GM18858 (cell line): ENCODE results near the gene KRT82.

ENCODE experiments used
- ATAC-seq: cut with Tn5 transposase; IDR thresholded peaks from one replicate; pipeline ENCODE4 v1.9.1; 2021; ENCODE audit not compliant: unreplicated experiment

Gene KRT82

DNA sequence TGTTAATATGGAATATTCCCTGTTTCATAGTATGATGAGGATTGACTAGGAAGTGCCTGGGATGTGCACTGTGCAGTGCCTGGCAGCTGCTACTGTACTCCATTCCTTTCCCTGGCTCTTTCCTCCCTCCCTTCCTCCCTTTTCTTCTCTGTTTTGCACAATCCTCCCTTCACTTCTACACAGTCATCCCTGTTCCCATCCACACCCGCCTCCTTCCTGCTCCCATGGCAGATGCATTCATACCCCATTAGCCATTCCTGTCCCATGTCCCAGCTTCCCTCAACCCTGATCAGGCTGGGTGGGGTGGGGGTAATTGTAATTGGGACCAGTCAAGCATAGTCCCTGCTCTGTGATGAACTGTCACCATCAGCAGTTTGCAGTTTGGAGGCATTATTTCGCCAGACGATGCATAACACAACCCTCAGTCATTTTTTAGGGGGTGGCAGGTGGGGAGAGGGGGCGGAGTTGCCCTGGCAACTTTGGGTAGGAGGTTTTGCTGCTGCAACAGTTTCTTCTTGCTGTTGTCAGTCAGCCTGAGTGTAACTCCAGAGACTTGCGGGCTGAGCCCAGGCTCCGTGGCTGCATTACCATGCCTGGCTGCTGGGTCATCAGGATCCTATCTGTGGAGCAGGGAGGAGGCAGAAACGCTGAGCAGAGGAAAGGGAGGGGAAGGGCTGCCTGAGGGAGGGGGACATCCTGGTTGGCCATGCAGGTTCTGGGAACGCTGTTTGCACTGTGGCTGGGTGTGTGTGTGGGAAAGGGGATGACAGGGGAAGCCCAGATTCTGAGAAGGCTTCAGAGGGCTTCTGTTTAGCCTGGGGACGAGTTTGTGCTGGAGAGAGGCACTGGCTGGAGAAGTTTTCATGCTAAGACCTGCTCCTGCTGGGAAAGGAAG, 16.6 kb downstream of the KRT82 start:
- no peak for ATAC-seq

DNA sequence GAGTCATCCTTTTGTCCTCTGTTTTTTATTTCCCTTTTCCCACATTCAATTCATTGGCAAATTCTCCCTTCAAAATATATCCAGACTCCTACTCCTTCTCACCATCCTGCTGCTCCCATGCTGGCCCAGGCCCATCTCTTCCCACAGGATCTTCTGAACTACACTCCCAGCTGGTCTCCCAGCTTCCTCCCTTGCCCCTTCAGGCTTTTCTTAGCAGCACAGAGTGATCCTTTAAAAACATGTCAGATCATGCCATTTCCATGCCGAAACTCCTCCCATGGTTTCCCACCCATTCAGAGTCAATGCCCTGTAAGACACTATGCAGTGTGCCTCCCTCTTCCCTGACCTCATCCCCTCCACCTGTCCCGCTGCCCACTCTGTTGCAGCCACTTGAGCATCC, 18.3 kb downstream of the KRT82 start:
- ATAC-seq: no peak

- no peak for ATAC-seq
Measured at GRCh38 chr12:52385226-52385702, 20.9 kb downstream of the KRT82 start, which contains the start of gene KRT84. KRT84 (minus strand) TSS chr12:52385652; CDS start chr12:52385585, 67 bp downstream.

DNA sequence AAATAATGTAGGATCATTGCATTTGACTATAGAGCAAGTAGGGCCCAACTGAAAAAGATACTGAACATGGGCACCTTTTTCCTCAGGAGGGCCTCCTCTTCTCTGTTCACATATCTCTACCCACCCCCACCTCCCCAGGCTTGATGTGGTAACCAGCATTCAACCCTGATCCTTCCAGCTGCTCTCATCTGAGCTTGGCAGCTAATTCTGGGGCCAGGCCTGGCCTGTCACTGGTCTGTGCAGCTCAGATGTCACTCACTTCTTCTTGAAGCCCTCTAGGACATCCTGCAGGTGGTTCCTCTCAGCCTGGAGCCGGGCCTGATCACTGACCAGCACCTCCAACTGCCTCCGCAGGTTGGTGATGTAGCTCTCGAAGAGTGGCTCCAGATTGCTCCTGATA, 22.8 kb downstream of the KRT82 start:
- ATAC-seq: no peak

DNA sequence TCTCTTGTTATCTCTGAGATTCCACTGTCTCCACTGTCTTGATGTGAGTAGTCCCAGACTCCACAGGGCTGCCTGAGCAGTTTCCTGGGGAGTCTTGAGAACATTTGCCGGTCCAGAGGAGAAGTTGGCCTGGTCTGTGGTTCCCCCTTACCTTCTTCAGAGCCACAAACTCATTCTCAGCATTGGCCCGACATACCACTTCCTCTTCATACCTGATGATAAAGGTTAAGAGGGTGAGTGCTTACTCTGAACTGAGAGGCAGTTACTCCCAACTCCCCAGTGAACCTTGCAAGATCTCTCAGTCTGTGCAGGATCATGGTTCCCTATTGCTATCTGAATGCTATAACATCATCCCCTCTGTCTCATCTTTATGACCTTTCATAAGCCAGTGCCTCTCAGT, 23.3 kb downstream of the KRT82 start:
- ATAC-seq: no peak

DNA sequence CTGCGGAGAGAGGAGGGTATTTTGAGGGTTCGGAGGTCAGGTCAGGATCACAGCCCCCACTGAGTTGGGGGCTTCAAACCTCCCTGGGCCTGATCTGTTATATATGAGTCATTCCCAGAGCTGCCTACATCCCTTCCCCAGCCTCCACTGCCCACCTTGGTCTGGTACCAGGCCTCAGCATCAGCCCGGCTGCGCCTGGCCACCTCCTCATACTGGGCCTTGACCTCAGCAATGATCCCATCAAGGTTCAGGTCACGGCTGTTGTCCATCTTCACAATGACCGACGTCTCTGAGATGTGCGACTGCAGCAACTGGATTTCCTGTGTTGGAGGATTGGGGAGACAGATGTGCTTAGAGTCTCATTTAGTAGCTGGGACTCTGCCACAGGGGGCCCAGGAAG, 24.9 kb downstream of the KRT82 start:
- no peak for ATAC-seq

DNA sequence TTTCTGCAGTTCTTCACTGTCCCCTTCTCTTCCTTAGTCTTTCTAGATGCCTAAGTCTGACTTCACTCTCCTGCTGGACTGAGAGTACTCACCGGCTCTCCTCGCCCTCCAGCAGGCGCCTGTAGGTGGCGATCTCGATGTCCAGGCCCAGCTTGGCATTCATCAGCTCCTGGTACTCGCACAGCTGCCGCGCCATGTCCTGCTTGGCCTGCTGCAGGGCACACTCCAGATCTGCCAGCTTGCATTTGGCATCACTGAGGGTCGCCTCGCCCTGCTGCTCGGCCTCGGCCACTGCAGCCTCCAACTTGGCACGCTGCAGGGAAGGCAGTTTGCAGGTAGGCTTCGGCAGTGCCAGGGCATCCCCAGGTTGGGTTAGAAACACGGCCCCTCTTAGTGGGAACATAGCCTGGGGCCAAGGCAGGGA, 25.9 kb downstream of the KRT82 start:
- no peak for ATAC-seq

DNA sequence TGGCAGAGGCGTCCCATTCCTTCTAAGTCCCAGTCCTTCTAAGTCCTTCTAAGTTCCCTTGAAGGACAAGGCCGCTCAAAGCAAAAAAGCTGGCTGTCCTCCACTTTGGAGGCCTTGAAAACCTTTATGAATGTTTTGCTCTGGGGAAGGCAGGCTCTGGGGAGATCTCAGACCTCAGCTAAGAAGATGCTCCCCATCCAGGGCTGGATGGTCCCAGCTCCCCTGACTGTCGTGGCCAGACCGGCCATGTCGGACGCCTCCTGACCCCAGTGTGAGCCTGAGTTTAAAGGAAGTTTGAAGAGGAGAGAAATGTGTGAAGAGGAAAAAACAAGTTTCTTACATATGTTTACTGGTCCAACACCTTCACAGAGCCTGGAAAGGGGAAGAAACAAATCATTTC, 26.6 kb downstream of the KRT82 start:
- ATAC-seq: no peak

- no peak for ATAC-seq
Measured at GRCh38 chr12:52378091-52378490, 28.0 kb downstream of the KRT82 start.

GRCh38 chr12:52377266-52377665, 28.9 kb downstream of the KRT82 start:
- ATAC-seq: no peak

DNA sequence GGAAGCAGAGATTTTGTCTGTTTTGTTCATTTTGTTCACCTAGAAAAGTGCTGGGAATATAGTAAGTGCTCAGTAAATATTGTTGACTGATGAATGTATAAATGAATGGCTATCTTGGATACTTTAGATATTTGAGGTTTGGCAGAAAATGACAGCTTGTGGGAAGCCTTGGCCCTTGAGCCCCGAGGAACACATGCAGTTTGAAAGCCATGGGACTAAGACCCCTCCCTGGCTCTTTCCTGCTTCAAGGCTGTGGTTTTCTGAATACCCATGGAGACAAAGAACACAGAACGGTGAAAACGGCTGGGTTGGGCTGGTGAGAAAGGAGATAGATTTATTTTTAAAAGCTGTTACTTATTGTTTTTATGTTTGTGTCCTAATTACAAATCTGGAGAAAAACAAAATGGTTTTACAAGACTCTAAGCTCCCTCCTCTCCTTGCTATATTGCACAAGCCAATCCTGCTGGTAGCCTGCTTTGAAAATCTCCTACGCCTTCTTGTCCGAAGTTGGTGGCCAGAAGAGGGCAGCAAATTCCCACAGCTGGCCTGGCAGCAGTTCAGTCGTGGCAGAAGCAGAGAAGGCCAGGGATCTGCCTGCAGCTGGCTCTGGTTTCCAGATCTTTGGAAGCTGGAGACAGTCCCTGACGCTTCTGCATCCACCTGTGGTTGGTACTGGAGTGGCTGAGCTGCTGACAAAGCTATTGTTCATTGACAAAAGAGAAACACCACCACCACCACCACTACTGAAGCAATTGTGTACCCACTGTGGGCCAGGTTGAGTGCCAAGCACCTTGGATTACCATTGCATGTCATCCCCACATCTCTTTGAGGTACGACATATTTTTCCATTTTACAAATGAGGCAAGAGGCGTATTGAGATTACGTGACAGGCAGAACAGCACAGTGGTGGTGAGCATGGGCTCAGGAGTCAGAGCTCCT, 33.6 kb downstream of the KRT82 start:
- ATAC-seq: no peak

DNA sequence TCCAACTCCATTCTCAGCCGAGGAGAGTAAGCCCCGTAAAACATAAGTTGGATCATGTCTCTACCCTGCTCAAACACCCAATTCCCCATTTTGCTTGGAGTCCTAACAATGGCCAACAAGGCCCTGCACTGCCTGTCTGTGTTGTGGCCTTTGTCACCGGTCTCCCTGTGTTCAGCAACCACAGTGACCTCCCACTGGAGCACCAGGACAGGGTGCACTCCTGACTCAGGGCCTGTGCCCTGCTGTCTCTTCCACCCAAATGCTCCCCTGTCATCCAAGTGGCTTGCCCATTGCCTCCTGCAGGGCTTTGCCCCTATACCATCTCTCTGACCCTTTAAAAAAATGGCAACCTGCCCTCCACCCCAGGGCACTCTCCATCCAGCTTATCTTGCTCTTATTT, 34.4 kb downstream of the KRT82 start:
- no peak for ATAC-seq

DNA sequence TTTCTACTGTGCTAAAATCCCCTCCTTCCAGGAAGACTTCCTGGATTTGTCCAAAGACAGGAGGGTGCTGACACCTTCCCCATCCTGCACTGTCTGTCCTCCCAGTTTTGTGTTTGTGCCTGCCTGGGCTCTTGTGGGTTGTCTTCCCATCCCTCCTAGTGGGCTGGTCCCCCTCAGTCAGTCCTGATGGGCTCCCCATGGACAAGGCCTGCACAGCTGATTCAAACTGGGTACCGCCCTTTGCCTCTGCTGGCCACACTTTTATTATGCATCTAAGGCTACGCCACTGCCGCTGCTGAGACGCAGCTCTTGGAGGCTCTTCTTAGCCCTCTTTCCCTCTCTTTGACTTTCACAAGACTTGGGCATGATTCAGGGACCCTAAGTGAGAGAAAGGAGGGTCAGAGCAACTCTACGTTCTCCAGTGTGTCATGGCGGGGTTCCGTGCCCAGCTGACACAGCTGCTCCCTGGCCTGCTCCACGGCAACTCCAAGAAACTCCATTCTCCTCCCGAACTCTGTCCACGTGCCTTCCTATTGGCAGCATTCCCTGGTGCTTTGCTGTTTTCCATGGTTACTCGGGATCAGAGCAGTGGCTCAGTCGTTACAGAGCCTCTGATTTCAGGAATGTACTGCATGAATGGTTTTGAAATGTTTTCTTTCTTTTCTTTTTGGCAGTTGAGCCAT, 35.1 kb downstream of the KRT82 start:
- no peak for ATAC-seq

DNA sequence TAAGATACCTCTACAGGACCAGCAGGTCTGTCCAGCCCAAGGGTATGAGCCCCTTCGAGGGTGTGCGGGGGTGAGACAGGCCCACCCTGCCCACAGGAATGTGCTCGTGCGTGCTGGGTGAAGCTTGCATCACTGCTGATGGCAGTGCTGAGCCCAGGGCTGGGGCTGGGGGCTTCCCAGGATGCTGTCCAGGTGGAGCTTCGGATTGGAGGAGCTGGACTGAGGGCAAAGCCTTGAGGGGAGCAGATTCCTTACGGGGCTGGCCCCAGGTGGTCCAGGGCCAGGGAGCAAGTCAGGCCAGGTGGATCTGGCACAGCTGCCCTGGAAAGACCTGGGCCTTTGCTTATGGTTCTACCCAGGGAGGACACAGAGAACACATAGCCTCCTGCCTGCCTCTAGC, 36.3 kb downstream of the KRT82 start:
- ATAC-seq: no peak

DNA sequence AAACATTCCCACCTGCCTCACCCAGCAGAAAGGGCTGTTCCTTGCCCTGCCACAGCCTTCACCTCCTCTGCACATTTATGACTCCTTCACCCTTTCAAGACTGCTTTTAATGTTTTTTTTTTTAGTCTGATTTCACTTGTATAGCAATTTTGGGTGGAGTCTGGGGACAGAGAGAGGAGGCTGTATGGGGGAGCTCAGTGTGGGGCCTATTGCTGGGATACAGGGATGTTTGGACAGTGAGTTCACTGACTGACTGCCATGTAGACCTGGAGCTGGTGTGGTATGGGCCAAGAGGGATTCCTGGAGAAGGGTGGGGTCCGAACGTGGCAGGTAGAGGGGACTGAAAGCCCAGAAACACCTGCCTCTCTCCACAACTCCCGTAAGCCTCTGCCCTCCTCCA, 36.9 kb downstream of the KRT82 start:
- no peak for ATAC-seq

DNA sequence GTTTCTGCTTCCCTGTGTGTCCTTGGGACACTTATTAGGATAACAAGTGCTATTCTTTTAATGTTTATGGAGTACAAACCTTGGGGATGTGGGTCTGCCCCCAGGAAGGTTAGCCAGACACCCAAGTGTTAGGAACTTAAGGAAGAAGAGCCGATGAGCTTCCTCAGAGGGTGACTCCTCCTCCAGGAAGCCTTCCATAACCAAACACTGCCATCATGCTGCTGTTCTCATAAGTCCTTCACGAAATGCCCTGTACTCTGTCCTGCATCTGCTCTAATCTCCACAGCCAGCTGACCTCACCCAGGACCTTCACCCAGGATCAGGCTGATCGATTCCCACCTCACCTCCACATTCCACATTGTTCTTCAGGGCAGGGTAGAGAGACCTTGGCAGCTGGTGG, 37.6 kb downstream of the KRT82 start:
- no peak for ATAC-seq

DNA sequence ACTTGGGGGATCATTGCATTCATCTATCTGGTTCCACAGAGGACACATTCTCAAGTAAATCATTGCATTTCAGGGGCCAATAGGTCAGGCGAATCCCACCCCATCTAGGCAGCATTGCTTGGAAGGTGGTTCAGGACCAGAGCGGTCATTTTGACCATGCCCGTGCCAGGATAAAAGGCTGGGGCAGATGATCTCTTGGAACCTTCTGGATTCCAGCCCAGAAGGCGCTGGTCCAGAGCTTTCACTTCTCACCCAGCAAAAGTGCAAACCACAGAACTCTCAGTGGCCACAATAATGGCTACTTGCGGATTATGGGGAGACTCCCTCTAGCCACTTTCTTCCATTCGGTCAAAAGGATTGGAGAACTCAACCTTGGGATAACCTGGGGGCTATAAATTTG, 38.3 kb downstream of the KRT82 start:
- ATAC-seq: no peak

GRCh38 chr12:52366738-52367485, 39.2 kb downstream of the KRT82 start, which contains the start of gene KRT85:
KRT85 (minus strand) TSS chr12:52367481; CDS start chr12:52367405, 76 bp downstream.
- ATAC-seq: no peak

GRCh38 chr12:52364901-52365489, 41.1 kb downstream of the KRT82 start:
- no peak for ATAC-seq

GRCh38 chr12:52364061-52364460, 42.1 kb downstream of the KRT82 start:
- no peak for ATAC-seq
